T-helper 22 cell (primary cell): Measurements from ENCODE around the gene MKNK1.
A peak's percentile ranks its signal among the peaks of the same experiment; 100 is the strongest.

Source experiments
- DNase-seq: peaks from one replicate; pipeline ENCODE4 v3.0.0-alpha.2; 2020; ENCODE audit warnings: low read depth

Gene MKNK1

DNA sequence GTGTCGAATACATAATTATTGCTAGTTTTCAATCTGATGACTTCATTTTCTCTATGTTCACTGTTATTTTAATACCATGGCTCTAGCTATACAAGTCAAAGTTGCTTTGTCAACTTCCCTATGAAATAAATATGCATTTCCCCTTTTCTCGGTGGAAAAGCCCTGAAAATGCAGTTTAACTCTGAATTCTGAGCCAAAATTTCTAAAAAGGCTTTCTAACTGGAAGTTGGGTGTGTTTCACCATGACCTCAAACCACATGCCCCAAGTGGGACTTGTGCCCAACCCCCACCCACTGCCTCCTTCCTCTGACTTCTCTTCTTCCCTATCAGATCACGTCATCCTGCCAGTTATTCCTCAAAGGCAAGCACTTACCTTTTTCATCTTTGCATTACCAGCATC is 8.9 kb downstream of the MKNK1 start:
- no peak for DNase-seq

DNA sequence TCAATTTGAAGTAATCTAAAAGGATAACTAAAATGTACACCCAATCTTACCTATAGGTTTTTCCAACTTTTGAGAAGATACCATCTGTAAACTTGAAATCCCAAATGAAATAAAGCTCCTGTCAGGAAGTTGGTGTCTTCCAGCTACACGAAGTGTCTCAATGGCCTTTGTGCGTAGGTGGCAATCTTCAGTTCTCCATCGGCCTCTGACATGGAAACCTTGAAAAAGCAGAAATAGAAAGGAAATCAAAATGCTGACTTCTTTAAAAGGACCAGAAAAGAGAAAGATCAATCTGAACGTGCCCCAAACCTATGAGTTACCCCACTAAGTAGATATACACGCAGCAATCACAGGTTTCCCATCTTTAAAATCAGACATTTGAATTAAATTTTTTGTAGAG is 10.0 kb downstream of the MKNK1 start:
- DNase-seq, result no peak

DNA sequence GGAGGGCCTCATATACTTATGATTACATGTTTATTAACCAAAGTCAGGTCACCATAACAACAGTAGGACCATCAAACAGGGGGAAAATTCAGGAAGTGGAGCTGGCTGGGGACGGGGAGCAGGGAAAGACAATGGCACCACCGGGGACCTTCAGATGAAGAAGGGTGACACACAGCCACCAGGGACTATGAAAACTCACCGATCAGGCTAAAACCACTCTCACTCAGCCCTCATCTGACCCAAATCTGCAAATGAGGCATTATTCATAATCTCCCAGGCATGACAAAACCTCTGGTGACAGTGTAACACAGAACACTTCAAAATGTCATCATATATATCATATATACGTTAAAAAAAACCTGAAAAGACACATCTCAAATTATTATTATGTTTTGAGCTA is 11.2 kb downstream of the MKNK1 start:
- DNase-seq, result no peak

DNA sequence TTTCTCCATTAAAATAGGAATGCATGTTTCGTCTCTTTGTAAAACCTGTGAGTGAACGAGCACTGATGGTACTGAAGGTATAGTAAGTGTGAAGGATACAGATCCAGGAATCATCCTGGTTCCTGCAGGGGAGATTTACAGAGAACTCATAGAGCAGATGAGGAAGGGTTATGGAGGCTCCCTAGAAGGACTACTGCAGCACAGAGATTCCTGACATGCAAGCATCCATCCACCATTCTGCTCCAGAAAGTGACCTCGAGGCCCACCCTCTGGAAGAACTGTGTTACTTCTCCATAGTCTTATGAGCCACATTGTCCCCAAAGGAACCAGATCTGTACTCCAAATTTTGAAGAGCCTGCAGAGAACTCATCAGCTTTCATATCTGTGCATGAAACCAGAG is 14.5 kb downstream of the MKNK1 start:
- no peak for DNase-seq

DNA sequence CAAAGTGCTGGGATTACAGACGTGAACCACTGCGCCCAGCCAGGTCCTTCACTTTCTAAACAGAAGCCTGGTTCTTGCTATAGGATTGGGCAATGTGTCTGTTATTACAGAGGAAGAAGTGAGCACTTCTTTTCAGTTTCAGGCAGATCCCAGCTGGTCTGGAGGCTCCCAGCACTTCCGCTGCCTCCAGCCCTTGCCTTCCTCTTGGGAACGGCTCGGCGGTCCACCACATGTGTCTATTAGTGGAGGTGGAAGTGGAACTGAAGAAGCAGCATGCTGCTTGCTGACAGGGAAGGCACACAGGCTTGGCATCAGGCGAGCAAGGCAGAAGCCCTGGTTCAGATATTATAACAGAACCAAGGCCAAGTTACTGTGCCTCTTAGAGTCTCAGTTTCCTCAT is 17.0 kb downstream of the MKNK1 start:
- no peak for DNase-seq

DNA sequence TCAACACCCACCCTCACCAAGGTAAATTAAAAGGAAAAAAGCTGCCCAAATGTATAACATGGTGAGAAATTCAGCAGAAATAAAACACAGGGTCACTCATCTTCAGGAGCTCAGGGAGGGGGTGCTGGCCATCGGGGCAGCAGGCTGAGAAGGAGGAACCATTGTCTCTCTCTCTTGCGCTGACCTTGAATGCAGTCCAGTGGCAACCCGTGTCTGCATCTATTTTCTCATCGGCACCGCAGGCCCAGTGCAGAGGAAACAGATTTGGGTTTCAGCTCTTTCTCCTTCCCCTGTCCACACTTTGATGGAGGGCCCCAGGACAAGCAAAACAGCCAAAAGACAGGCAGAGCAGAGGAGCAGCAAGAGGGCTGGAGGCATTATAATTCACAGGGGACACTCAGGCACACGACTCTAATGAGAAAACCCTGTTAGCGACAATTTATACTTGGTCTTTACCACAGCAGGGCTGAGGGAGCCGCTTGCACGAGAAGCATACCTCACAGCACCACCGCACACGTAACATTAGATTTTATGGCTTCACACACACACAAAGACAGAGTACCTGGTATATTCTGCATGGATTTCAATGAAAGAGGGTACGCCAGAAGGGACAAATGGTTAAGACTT is 18.6 kb downstream of the MKNK1 start:
- DNase-seq, result no peak

DNA sequence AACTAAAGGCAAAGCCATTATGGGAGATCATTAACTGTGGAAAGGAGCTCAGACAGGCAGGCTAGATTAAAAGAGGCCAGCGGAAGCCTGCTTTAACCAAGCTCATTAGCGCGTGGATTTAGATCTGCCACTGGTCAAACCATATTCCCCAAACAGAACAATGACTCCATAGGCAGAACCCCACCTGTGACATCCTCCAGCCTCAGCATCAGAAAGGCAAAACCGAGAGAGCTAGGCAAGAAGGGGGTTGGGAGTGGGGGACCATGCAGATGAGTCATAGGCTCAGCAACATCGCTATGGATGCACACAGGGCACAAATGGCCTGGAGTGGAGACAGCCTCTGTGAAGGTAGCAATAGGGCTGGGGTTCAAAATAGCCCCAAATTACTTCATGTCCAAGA is 20.6 kb downstream of the MKNK1 start:
- DNase-seq, result no peak

DNA sequence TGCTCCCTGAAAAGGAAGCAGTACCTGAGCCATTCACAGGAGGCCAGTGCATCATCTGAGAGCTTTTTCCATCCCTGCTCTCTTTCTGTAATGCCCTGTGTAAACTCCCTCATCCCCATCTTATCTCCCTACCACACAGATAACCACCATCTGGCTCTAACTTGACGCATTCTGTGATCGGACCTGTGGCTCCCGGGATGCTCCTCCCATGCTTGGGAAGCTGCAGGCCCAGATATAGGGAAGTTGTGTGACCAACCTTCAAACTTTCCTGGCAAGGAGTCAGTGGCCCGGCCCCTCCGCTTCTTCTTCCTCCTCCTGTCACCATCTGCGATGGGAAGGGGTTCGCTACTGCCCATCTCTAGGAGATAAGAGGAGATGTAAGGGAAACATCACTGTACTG is 21.1 kb downstream of the MKNK1 start:
- no peak for DNase-seq

DNA sequence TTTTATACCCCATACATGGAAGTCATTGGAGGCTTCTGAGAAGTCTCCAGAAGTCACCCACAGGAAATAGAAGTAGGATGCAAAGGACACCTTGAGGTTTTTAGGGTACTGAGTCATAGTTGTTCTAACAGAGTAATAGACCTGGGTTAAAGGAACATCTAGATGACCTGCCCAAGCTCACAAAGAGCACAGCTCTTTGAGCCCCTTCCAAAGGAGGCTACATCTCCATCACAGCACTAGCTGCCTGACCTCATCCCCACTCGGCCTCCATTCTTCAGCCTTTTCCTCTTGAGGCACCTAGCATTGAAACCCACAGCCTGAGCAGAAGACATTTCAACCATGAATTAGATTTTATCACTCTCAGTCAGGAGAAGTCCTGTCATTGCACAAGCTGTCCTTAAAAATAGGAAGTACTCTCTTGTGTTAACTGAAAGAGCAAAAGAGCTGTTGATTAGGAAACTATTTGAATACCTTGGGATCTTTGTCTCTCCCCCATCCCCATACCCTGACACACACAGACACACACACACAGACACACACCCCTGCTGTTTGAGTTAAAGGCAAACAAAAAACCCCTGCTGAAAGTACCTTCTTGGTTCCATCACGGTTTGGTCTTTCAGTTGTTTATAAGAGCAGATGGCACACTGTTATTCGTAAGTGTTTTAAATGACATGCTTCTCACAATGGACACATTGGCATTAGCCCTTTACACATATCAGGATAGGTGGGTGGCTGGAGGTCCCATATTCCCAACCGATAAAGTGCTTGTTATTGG is 22.2 kb downstream of the MKNK1 start:
- peak; percentile 1 for DNase-seq

DNA sequence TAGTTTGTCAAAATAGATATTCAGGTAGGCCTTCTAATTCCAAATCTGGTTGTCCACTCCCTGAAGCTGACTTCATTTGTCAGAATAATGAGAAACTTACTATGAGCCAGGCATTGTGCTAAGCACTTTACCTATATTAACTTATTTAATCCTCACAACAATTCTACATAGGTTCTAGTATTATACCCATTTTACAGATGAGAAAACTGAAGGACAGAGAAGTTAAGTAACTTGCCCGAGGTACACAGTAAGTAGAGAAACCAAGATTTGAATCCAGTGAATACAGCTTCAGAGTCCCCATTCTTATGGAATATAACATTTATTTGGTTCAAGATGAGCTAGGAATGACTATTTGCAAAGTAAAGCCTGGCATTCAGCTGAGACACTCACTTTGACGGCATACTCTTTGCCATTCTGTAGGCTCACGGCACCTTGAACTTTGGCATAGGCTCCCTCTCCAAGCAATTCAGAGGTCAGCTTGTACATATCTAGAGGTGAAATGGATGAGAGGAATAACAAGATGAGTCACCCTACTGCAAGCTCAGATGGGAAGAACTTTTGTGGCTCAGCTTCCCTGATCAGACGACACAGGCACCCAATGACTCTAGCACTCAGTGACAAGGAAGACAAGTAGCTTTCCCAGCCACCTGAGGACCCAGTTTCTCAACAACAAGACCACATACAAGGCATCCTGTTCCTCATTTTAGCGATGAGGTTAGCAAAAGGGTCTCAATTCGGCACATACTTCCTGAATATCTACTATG is 23.7 kb downstream of the MKNK1 start:
- DNase-seq, result no peak

DNA sequence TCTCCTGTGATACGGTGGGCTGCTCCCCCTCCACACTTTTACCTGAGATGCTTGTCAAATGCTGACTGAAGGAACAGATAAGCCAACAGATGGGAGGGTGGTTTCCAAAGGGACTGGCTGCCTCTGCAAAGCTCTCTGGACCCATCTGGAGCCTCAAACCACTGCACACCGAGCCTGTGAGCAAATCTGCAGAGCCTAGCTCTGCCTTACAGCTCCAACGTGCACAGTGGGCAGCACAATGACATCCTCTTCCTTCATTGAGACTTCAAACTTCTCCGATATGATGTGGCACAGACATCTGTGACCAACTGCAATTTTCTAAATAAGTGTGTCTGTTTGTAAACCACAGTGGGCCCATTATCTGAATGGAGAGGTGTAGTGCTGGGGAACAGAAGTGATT is 26.4 kb downstream of the MKNK1 start:
- no peak for DNase-seq

DNA sequence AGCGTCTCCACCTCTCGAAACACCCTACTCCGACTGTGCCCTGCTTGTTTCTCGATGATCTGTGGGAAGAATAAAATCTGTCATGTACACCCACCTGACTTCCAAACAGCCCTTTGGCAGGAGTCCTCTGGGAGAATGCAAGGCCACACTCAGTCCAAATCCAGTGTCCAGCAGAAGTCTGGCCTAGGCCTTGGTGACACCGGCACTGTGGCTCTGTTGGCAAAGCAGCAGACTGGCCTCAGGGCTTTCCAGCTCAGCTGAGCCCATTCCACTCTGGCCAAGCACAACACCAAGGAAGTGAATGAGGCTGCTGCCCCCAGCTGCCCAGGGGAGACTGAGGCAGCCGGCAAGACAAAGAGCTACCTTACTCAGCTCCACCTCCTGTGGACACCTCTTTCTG is 27.5 kb downstream of the MKNK1 start:
- no peak for DNase-seq

DNA sequence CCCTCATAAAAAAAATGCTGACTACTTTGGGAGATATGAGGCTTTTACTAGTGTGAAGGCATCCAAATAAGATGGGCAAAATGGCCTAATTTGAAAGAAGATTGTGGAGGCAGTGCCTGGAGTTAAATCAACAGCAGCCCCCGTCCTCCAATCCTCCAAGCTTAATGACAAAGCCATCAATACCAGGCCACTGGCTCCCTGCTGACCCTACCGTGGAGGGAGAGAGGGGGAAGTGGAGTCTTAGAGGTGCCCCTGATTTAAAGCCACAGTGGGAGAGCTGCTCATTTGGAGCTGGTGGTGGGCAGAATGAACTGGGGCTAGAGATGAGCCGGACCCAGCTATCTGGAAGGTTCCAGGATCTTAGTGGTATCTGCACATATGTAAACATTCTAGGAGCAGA is 28.3 kb downstream of the MKNK1 start:
- DNase-seq, result no peak

DNA sequence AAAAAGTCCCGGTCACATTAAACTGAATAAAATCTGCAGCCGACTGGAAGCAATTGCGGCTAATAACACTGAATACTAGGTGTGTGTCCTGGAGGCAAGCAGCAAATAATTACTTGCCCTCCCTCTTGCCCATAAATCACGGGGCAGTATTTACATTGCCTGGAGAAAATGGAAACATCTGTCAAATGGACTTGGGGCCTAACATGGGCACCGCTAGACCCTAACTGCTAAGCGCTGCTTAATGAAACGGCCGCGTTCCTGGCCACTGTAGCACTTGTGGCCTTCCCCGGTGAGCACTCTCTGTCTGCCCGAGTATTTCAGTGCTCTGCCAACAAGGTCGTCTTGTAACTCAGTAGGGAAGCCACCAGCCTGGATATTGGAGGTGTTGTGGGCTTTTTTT is 28.8 kb downstream of the MKNK1 start:
- no peak for DNase-seq

DNA sequence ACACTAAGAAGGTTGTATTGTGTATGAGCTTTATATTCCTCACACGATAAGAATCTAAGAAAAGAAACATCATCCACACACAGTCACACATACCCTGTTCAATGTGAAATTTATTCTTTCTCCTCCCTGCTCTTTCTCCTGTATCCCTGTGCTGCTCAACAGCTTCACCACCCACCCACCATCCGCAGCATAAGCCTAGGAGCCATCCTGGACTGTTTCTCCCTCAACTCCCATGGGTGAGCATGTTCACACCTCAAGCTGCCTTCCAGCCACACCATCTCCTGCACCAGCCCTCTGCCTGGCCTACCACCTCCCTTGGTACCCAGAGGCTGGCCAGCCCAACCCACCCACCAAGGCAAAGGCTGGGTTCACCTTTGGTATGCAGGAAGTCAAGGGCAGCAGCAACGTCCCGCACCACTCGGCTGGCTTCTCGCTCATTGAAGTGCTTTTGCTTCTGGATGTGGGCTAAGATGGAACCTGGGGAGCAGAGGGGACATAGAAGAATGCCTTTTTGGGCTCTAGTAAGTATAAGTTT is 32.3 kb downstream of the MKNK1 start:
- no peak for DNase-seq

DNA sequence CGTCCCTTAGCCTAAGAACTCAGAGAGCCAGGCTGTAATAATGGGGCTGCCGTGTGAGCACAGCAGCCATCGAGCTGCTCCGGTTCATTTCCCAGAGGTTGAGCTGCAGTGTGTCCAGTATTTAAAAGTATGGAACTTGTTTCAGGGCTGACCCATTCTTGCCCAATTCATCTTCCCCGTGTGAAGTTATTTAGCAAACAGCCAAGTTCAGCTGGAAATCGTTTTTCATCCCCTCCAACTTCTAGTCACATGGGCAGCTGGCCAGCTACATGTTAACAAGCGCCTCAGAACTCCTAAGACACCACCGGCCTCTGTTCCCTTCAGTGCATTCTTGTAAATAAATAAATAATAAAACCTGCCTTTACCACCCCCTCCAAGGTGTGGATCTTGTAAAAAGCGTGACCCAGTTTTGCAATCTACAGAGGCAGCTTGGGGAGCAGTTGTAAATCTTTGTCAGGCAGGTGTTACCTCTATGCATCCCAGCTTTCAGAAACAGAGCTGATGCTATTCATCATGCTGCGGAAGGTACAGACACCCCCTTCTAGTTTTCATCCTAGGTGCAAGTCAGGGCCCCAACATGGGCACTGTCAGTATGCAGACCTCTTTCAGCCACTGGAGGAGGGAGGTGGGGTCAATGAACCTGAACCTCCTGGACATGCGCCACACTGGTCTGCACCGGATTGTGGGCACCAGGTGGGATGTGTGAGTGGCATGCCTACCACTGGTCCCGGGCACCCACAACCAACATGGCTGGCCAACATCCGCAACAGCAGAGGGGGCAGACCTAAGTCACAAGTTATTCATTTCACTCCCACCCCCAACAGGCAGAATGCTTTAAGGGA is 34.0 kb downstream of the MKNK1 start:
- no peak for DNase-seq

DNA sequence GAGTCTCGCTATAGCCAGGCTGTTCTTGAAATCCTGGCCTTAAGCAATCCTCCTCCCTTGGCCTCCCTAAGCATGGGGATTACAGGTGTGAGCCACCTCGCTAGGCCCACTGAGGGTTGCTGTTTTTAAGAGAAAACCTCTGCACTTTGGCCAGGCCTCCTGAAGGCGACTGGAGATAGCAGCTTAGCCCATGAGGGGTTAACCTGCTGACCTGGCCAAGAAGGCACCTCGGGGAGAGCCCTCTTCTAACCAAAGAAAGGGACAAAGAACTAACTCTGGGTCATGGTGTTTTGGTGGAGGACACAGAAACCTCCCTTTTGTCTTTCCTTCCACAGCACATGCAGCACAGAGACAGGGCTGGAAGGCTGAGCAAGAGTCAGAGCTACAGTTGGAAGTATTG is 35.0 kb downstream of the MKNK1 start:
- no peak for DNase-seq

DNA sequence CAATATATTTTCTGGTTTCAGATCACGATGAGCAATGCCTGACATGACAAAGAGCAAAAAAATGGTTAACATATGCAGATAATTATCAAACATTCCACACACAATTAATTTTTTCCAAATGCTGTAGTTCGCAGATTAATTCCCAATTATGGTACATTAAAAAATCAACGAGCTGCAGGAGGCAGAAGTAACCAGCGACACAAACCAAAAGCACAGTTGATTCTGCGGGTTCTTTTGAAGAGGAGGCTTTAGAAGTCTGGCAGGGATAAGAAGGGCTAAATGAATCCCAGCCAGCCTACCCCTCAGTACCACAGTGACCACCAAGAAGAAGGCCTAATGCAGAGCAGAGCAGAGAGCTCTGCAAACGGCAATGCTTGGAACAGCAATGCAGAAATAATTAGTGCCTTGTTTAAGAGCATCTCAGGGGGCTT is 35.6 kb downstream of the MKNK1 start:
- no peak for DNase-seq

DNA sequence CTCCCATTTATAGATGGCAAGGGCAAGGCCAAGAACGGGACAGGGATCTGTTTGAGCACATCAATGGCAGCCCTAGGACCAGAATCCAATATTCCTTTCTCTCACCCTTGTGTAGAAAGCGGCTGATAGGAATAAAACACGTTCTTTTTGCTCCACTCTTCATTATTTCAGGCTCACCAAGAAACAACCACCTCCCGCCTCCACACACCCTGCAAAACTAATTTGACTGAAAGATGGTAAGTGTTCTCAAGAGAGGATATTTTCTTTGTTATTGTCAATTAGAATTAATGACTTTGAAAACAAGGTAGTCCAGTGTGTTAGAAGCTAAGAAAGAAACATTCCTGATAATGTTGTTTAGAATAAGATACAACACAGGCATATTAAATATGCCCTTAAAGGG is 40.7 kb downstream of the MKNK1 start:
- DNase-seq, result no peak

DNA sequence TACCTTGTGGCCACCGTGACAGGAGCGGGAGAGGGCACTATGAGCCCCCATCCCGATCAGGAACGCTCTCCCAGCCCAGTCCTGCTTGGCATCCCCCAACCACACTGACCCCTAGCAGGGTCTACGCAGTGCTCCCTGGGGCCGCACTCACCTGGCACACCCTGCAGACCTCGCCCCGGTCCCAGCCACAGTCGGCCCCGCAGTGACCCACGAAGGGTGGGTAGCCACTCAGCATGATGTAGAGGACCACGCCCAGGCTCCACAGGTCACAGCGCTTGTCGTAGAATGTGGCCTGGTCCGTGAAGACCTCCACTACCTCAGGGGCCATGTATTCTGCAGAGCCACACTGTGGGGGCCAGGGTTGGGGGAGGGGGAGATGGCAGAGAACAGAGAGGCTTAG is 41.6 kb downstream of the MKNK1 start:
- DNase-seq, result no peak

DNA sequence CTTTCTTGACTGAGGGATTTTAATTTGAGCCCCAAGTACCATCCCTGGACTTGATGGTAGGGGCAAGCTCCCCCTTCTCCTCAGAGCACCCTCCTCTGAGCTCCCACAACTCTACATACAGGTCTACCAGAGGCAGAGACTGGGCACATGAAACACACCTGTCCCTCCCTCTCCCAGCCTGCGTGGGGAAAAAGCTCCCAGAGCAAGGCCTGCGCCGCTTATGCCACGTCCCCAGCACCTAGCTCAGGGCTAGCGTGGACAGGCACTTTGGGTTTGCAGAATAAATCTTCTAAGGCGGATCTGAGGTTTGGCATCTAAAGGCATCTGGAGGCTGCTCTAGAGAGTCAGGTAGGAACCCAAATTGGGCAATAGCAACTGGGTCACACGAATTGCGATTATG is 45.1 kb downstream of the MKNK1 start:
- no peak for DNase-seq
